Activated T-cell treated with anti-CD3 and anti-CD28 coated beads, Interleukin-2, amount 50 U/mL, for 1 hour (primary cell): ENCODE measurements around the gene SLC35F1.
A peak's percentile ranks its signal among the peaks of the same experiment; 100 is the strongest.

Source experiments
- DNase-seq: peaks from one replicate; pipeline ENCODE4 v3.0.0-alpha.2; 2020

The SLC35F1 gene

GRCh38 chr6:118206221-118206620 is 299.2 kb downstream of the SLC35F1 start:
- no peak for DNase-seq

- DNase-seq = no peak
Observed at GRCh38 chr6:118207947-118208346, 300.9 kb downstream of the SLC35F1 start.

- no peak for DNase-seq
Observed at GRCh38 chr6:118212451-118213173, 305.5 kb downstream of the SLC35F1 start.

- no peak for DNase-seq
Observed at GRCh38 chr6:118215269-118215668, 308.2 kb downstream of the SLC35F1 start.

GRCh38 chr6:118216751-118217150 is 309.7 kb downstream of the SLC35F1 start:
- DNase-seq = no peak

GRCh38 chr6:118218156-118218555 is 311.1 kb downstream of the SLC35F1 start:
- no peak for DNase-seq

- no peak for DNase-seq
Observed at GRCh38 chr6:118220429-118221128, 313.5 kb downstream of the SLC35F1 start.

GRCh38 chr6:118223316-118223715 is 316.3 kb downstream of the SLC35F1 start:
- no peak for DNase-seq

GRCh38 chr6:118228886-118229285 is 321.8 kb downstream of the SLC35F1 start:
- DNase-seq = no peak

- DNase-seq = no peak
Observed at GRCh38 chr6:118240878-118241528, 333.9 kb downstream of the SLC35F1 start.

GRCh38 chr6:118246406-118246805 is 339.3 kb downstream of the SLC35F1 start:
- DNase-seq = no peak

GRCh38 chr6:118248171-118248570 is 341.1 kb downstream of the SLC35F1 start:
- no peak for DNase-seq

- no peak for DNase-seq
Observed at GRCh38 chr6:118249680-118250079, 342.6 kb downstream of the SLC35F1 start.

- DNase-seq = no peak
Observed at GRCh38 chr6:118252474-118252873, 345.4 kb downstream of the SLC35F1 start.

- DNase-seq = no peak
Observed at GRCh38 chr6:118253741-118254140, 346.7 kb downstream of the SLC35F1 start.

GRCh38 chr6:118260833-118261232 is 353.8 kb downstream of the SLC35F1 start:
- no peak for DNase-seq

GRCh38 chr6:118263921-118264486 is 356.9 kb downstream of the SLC35F1 start:
- no peak for DNase-seq

- DNase-seq = no peak
Observed at GRCh38 chr6:118269659-118270058, 362.6 kb downstream of the SLC35F1 start.

- DNase-seq = no peak
Observed at GRCh38 chr6:118277631-118278030, 370.6 kb downstream of the SLC35F1 start.

GRCh38 chr6:118280210-118280609 is 373.1 kb downstream of the SLC35F1 start:
- DNase-seq = no peak

GRCh38 chr6:118281291-118281690 is 374.2 kb downstream of the SLC35F1 start:
- no peak for DNase-seq

GRCh38 chr6:118283766-118284165 is 376.7 kb downstream of the SLC35F1 start:
- DNase-seq = peak; percentile 20

- no peak for DNase-seq
Observed at GRCh38 chr6:118284736-118285360, 377.8 kb downstream of the SLC35F1 start.
